Lung (tissue), 12 donors: ENCODE data around the gene BLTP2. TPM values are rescaled to one million over a fixed set of nuclear protein-coding genes. Genes with fewer than 3 reads are reported as not detected.
"Not testable (repeated sequence)": the region's sequence is repeated elsewhere in the genome, so short reads cannot be mapped to it uniquely, and the experiment has no call there.

Experiments used
- ATAC-seq: fragments of 200-7000 bp; cut with Tn5 transposase; one replicate; pipeline ENCODE4 v1.9.1; 2020; ENCODE audit warnings: moderate number of reproducible peaks; ENCODE audit not compliant: insufficient read depth, low FRiP score
- DNase-seq, 3 donors: peaks; one replicate each; pipeline ENCODE4 v3.0.0-alpha.2; 2013 to 2017
- H3K27ac ChIP-seq, 2 donors: one replicate each; pipeline ENCODE4 v1.5.1; 2013; ENCODE audit warnings: mild to moderate bottlenecking in 2 of 2, moderate library complexity in 2 of 2, control low read depth in 1 of 2, inconsistent platforms in 1 of 2, low read depth in 1 of 2, low read length in 1 of 2
- H3K27me3 ChIP-seq, 3 donors: one replicate each; pipeline ENCODE4 v1.5.1; 2013; ENCODE audit warnings: low read length in 2 of 3; ENCODE audit not compliant: control insufficient read depth in 3 of 3, insufficient read depth in 3 of 3
- H3K36me3 ChIP-seq, 4 donors: one replicate each; pipeline ENCODE4 v1.5.1; 2013; ENCODE audit warnings: low read length in 4 of 4, mild to moderate bottlenecking in 1 of 4, moderate library complexity in 1 of 4; ENCODE audit not compliant: control insufficient read depth in 4 of 4, insufficient read depth in 4 of 4
- H3K4me1 ChIP-seq, 5 donors: one replicate each; pipeline ENCODE4 v1.5.1; 2013; ENCODE audit warnings: low read length in 5 of 5, mild to moderate bottlenecking in 2 of 5, moderate library complexity in 1 of 5; ENCODE audit not compliant: control insufficient read depth in 5 of 5, insufficient read depth in 5 of 5
- H3K4me3 ChIP-seq: one replicate; pipeline ENCODE4 v1.5.1; 2013; ENCODE audit warnings: mild to moderate bottlenecking, control low read depth, moderate library complexity
- H3K9ac ChIP-seq, 2 donors: one replicate each; pipeline ENCODE4 v1.5.1; 2013; ENCODE audit warnings: low read length in 2 of 2, control low read depth in 1 of 2; ENCODE audit not compliant: insufficient read depth in 1 of 2
- H3K9me3 ChIP-seq, 4 donors: one replicate each; pipeline ENCODE4 v1.5.1; 2013; ENCODE audit warnings: low read length in 3 of 4, mild to moderate bottlenecking in 1 of 4, moderate library complexity in 1 of 4; ENCODE audit not compliant: control insufficient read depth in 4 of 4, insufficient read depth in 3 of 4
- CTCF ChIP-seq: IDR thresholded peaks from 2 replicates; pipeline ENCODE4 v1.5.1; 2012; ENCODE audit warnings: mild to moderate bottlenecking; ENCODE audit errors: control extremely low read depth, extremely low read depth
- WGBS, 2 donors: extraction: QIAGEN DNeasy Blood & Tissue Kit; methylation state at CpG; one replicate each; pipeline ENCODE4 v1.1.7; 2013; 5-methylcytosine and 5-hydroxymethylcytosine counted together
- polyA plus RNA-seq, 2 donors: library from polyadenylated mRNA; stranded (reverse); fragments of 200-250 nt; gene quantifications; one replicate each; pipeline ENCODE4 v1.2.1, GENCODE V29; 2013
- total RNA-seq, 2 donors: library from RNA; depleted of rRNA in 1 of 2; stranded (reverse); fragments of >200 nt in 1 of 2; gene quantifications; one replicate each; pipeline ENCODE4 v1.2.1, GENCODE V29; 2014 to 2021
- donor health status: control.
- donor health status: control.
- donor health status: Bipolar disorder and iron deficiency.
- donor health status: healthy.
- donor health status: DM: yes; HTN: yes; CAD: no.

The BLTP2 gene
- total and polyA plus RNA-seq, 4 donors, result 23.4 to 147 (median 63.9) TPM

GRCh38 chr17:28610376-28610775 is 34.6 kb downstream of the BLTP2 start:
- no peak overlapping the region for H3K27ac ChIP-seq
- DNase-seq, result no peak
- H3K9ac ChIP-seq, result no peak overlapping the region
- peaks cover 6 to 17% (median 9%) of the 10 kb centered on the region in 4 donors for H3K36me3 ChIP-seq
- H3K4me1 ChIP-seq, result no peaks in the 10 kb centered on the region
- WGBS, 2 donors, result 90 to 92% methylated on average over 8 of the region's 8 CpGs
- H3K4me3 ChIP-seq, result no peak overlapping the region
- no peak for TF ChIP-seq CTCF
- no peaks in the 10 kb centered on the region for H3K27me3 ChIP-seq
- H3K9me3 ChIP-seq, result no peaks in the 10 kb centered on the region
- no peak for ATAC-seq

GRCh38 chr17:28604031-28604430 is 40.9 kb downstream of the BLTP2 start:
- H3K27ac ChIP-seq, ATAC-seq, DNase-seq, H3K4me3 ChIP-seq, H3K36me3 ChIP-seq, H3K9me3 ChIP-seq, H3K27me3 ChIP-seq, H3K9ac ChIP-seq: not testable (repeated sequence)
- H3K4me1 ChIP-seq, result peaks cover 0 to 11% (median 0%) of the 10 kb centered on the region in 5 donors
- WGBS, 2 donors, result 93 to 96% methylated on average over 9 to 31 of the region's 31 CpGs

- Histone ChIP-seq H3K9ac (peak overlapping the region; percentile 47 to 81), H3K9me3 (no peaks in the 10 kb centered on the region), H3K4me3 (peak overlapping the region; percentile 59), H3K36me3 (peaks cover 0 to 2% (median 0%) of the 10 kb centered on the region in 4 donors), H3K27ac (peak overlapping the region; percentile 91 to 94), H3K27me3 (no peaks in the 10 kb centered on the region), H3K4me1 (peaks cover 0 to 27% (median 6%) of the 10 kb centered on the region in 5 donors)
- 7 to 9% methylated on average over 40 of the region's 40 CpGs for WGBS, 2 donors
- TF ChIP-seq CTCF, result no peak
- DNase-seq (peak; percentile 74 to 84 (median 83)), ATAC-seq (peak; percentile 33)
Observed at GRCh38 chr17:28599311-28600184, 45.4 kb downstream of the BLTP2 start.

- H3K9me3 ChIP-seq, result no peaks in the 10 kb centered on the region
- WGBS, 2 donors, result 0 to 1% methylated on average over 41 to 44 of the region's 44 CpGs
- ATAC-seq, result peak; percentile 99
Observed at GRCh38 chr17:28598799-28599310, 46.1 kb downstream of the BLTP2 start, which contains the start of gene SPAG5. SPAG5 (minus strand) TSS chr17:28599025; CDS start chr17:28598946, 79 bp downstream.

More at GRCh38 chr17:28598799-28599310, 46.1 kb downstream of the BLTP2 start, which contains the start of gene SPAG5:
- Histone ChIP-seq H3K4me3 (peak within 1 kb of the TSS; percentile 59), H3K36me3 (peaks cover 0 to 2% (median 0%) of the 10 kb centered on the region in 4 donors), H3K27ac (peak within 1 kb of the TSS; percentile 91 to 94), H3K9ac (peak within 1 kb of the TSS; percentile 47 to 81), H3K4me1 (peaks cover 0 to 27% (median 6%) of the 10 kb centered on the region in 5 donors), H3K27me3 (no peaks in the 10 kb centered on the region)
- DNase-seq, result peak; percentile 95 to 96 (median 95)
- TF ChIP-seq CTCF, result no peak
